ENCODE results near the gene L1CAM.

DNA sequence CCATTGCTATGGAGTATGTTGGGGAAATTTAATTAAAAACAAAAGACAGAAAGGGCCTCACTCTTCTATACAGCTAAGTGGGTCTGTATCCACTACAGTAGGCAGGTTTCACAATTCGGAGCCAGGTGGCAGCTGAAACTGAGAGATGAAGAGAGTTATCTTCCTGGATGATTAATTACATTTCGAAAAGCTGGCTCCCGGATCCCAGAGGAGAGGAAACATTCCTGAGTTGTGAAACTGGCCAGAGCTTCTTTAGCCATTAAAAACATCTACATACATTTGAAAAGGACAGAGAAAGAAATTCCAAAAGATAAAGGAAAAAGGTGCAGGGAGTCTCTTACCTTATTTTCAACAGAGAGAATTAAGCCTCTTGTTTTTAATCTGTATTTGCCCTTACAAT, 40.1 kb downstream of the L1CAM start:
- TF ChIP-seq, protein P1, sequence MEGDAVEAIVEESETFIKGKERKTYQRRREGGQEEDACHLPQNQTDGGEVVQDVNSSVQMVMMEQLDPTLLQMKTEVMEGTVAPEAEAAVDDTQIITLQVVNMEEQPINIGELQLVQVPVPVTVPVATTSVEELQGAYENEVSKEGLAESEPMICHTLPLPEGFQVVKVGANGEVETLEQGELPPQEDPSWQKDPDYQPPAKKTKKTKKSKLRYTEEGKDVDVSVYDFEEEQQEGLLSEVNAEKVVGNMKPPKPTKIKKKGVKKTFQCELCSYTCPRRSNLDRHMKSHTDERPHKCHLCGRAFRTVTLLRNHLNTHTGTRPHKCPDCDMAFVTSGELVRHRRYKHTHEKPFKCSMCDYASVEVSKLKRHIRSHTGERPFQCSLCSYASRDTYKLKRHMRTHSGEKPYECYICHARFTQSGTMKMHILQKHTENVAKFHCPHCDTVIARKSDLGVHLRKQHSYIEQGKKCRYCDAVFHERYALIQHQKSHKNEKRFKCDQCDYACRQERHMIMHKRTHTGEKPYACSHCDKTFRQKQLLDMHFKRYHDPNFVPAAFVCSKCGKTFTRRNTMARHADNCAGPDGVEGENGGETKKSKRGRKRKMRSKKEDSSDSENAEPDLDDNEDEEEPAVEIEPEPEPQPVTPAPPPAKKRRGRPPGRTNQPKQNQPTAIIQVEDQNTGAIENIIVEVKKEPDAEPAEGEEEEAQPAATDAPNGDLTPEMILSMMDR (IDR thresholded peaks at IDR 0.05), result no peak
- no peak for TF ChIP-seq ZFX (IDR thresholded peaks at IDR 0.05; ENCODE audit: borderline replicate concordance)

Data from 22Rv1 (cell line).